D721Med (cell line): ENCODE data around the gene METTL14.

Experiments
- DNase-seq: peaks from one replicate; pipeline ENCODE4 v3.0.0; 2011; ENCODE audit warnings: low spot score; ENCODE audit not compliant: insufficient read length
- FAIRE-seq: peaks from 2 replicates; lab custom pipeline; 2011; peaks lifted over from hg19 to GRCh38; lab: Jason Lieb, UNC
- TF ChIP-seq, protein P1 (sequence below): IDR thresholded peaks from 2 replicates; pipeline ENCODE4 v1.5.1; 2012; ENCODE audit warnings: mild to moderate bottlenecking, control low read depth; ENCODE audit not compliant: insufficient read depth; ENCODE audit errors: missing control alignments

METTL14 gene

DNA sequence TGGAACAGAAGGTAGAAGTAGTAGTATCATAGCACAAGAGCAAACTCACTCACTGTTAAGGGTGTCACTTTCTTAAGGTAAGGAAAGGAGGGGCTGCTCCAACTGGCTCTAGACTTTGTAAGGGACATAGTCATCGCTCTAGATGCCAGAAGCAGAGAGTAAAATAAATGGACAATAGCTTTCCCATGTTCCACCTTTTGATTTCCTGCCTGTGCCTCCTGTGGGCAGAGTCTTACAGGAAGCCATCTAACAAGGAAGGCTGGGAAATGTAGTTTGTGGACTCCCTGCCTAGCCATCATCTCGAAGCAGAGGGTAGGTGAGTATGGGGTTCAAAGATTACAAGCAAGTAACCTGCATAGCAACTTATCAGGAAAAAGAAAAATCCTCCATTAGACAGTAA is 1.7 kb upstream of the METTL14 start:
- FAIRE-seq, result peak; percentile 61
- DNase-seq, result no peak
- TF ChIP-seq, protein P1, sequence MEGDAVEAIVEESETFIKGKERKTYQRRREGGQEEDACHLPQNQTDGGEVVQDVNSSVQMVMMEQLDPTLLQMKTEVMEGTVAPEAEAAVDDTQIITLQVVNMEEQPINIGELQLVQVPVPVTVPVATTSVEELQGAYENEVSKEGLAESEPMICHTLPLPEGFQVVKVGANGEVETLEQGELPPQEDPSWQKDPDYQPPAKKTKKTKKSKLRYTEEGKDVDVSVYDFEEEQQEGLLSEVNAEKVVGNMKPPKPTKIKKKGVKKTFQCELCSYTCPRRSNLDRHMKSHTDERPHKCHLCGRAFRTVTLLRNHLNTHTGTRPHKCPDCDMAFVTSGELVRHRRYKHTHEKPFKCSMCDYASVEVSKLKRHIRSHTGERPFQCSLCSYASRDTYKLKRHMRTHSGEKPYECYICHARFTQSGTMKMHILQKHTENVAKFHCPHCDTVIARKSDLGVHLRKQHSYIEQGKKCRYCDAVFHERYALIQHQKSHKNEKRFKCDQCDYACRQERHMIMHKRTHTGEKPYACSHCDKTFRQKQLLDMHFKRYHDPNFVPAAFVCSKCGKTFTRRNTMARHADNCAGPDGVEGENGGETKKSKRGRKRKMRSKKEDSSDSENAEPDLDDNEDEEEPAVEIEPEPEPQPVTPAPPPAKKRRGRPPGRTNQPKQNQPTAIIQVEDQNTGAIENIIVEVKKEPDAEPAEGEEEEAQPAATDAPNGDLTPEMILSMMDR, result no peak

DNA sequence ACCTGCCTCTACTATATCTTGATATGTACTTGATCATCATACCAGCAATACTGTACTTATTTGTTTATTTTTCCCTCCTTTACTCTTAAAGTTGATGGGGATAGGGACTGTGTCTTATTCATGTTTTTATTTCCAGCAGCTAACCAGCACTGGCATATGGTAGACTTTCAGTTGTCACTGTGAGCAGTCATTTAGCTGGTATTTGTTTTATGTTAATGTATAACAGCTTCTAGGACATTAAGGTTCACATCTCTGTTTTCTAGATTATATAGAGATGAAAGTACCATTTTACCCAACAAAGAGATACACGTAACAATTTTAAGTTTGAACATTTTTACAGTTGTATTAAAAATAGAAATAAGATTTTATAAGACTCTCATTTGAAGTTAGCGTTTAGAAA is 17.9 kb downstream of the METTL14 start:
- FAIRE-seq, result no peak
- DNase-seq, result no peak
- TF ChIP-seq, protein P1, result no peak

GRCh38 chr4:118711052-118711451 is 25.9 kb downstream of the METTL14 start:
- FAIRE-seq, result no peak
- TF ChIP-seq, protein P1, result no peak
- no peak for DNase-seq

- FAIRE-seq, result no peak
- TF ChIP-seq, protein P1, result no peak
- no peak for DNase-seq
Observed at GRCh38 chr4:118712872-118713271, 27.7 kb downstream of the METTL14 start.

DNA sequence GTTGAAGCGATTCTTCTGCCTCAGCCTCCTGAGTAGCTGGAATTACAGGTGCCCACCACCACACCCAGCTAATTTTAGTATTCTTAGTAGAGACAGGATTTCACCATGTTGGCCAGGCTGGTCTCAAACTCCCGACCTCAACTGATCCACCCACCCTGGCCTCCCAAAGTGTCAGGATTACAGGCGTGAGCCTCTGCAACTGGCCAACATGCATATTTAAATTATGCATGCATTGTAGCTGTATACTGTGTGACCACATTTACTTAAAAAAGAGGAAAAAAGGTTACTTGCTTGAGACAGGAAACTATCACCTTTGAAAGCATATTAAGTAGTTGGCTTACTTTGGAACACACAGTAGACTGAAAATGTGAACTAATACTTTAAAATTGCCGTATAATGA is 29.5 kb downstream of the METTL14 start:
- DNase-seq (no peak), FAIRE-seq (no peak)
- TF ChIP-seq, protein P1, result no peak

- DNase-seq, result no peak
- TF ChIP-seq, protein P1, result no peak
- FAIRE-seq, result no peak
Observed at GRCh38 chr4:118716304-118716703, 31.1 kb downstream of the METTL14 start.

DNA sequence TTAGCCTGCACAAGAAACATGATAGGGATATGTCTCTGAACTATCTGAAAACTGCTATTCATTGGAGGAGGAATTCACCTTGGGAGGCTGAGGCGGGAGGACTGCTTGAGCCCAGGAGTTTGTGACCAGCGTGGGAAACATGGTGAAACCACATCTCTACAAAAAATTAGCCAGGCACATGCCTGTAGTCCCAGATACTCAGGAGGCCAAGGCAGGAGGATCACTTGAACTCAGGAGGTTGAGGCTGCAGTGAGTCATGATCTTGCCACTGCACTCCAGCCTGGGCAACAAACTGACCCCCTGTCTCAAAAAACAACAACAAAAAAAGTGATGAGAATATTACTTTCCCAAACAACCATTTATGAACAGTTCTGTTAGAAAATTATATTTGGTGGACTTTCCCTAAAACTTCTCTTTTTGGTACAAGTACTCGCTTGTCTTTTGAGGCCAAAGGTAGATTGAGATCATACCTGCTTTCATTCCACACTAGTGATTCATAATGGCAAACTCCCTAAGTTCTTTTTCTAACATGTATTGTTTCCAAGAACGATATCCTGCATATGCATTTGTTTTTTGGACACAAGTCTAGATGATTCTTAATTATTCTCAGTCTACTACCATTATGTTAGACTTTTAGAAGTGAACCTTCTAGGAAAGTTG is 33.4 kb downstream of the METTL14 start:
- DNase-seq (no peak), FAIRE-seq (no peak)

More for the DNA sequence above, 33.4 kb downstream of the METTL14 start:
- TF ChIP-seq, protein P1, result no peak
